ENCODE measurements around the gene RALGPS1. TPM values are rescaled to one million over a fixed set of nuclear protein-coding genes. Genes with fewer than 3 reads are reported as not detected.

RALGPS1 gene
- polyA plus RNA-seq, 1 experiment, result 1.7 TPM

GRCh38 chr9:127107929-127108876, 193.6 kb downstream of the RALGPS1 start:
- Histone ChIP-seq H3K36me3 (ENCODE audit: control insufficient read depth, insufficient read depth, low read length) (peaks cover 7% of the 10 kb centered on the region), H3K4me3 (ENCODE audit: low read depth, low read length) (no peak overlapping the region), H3K27me3 (ENCODE audit: control insufficient read depth, insufficient read depth, low read length) (no peaks in the 10 kb centered on the region)
- DNase-seq (ENCODE audit: low read depth), result no peak
- ChIA-PET CTCF (interaction anchor here (1.0 to 1.2 kb wide), 2 partner anchors 12 to 143 kb away, joined by 3 read pairs; no protein-coding TSS in a partner anchor), POLR2A (no interaction called here)
- no peak for TF ChIP-seq CTCF (IDR thresholded peaks at IDR 0.05; ENCODE audit: insufficient read depth, low read depth, low read length)

- Histone ChIP-seq H3K36me3 (ENCODE audit: control insufficient read depth, insufficient read depth, low read length) (peaks cover 7% of the 10 kb centered on the region), H3K27me3 (ENCODE audit: control insufficient read depth, insufficient read depth, low read length) (no peaks in the 10 kb centered on the region), H3K4me3 (ENCODE audit: low read depth, low read length) (no peak overlapping the region)
- no peak for TF ChIP-seq CTCF (IDR thresholded peaks at IDR 0.05; ENCODE audit: insufficient read depth, low read depth, low read length)
- ChIA-PET CTCF (interaction anchor here (0.6 kb wide), 1 partner anchor 86 kb away, joined by 4 read pairs; no protein-coding TSS in a partner anchor), POLR2A (no interaction called here)
- DNase-seq (ENCODE audit: low read depth), result no peak
These were observed 194.7 kb downstream of the RALGPS1 start for GRCh38 chr9:127109212-127109711.

GRCh38 chr9:127112056-127112455, 197.5 kb downstream of the RALGPS1 start:
- POLR2A ChIA-PET, result no interaction called here
- no peak for DNase-seq (ENCODE audit: low read depth)
- TF ChIP-seq CTCF (IDR thresholded peaks at IDR 0.05; ENCODE audit: insufficient read depth, low read depth, low read length), result no peak
- Histone ChIP-seq H3K36me3 (ENCODE audit: control insufficient read depth, insufficient read depth, low read length) (peaks cover 7% of the 10 kb centered on the region), H3K27me3 (ENCODE audit: control insufficient read depth, insufficient read depth, low read length) (no peaks in the 10 kb centered on the region), H3K4me3 (ENCODE audit: low read depth, low read length) (no peak overlapping the region)
- CTCF ChIA-PET, result interaction anchor here (1.3 kb wide), 1 partner anchor 10 kb away, joined by 7 read pairs; the partner anchor contains the start of gene ANGPTL2

- CTCF ChIA-PET, result interaction anchor here (0.9 to 1.0 kb wide), 2 partner anchors 17 to 18 kb away, joined by 3 read pairs; no protein-coding TSS in a partner anchor
- Histone ChIP-seq H3K36me3 (ENCODE audit: control insufficient read depth, insufficient read depth, low read length) (peaks cover 6% of the 10 kb centered on the region), H3K4me3 (ENCODE audit: low read depth, low read length) (no peak overlapping the region), H3K27me3 (ENCODE audit: control insufficient read depth, insufficient read depth, low read length) (no peaks in the 10 kb centered on the region)
- POLR2A ChIA-PET, result no interaction called here
- no peak for TF ChIP-seq CTCF (IDR thresholded peaks at IDR 0.05; ENCODE audit: insufficient read depth, low read depth, low read length)
- no peak for DNase-seq (ENCODE audit: low read depth)
These were observed 198.2 kb downstream of the RALGPS1 start for GRCh38 chr9:127112735-127113161.

Measured in BJ (cell line).